T-helper 2 cell treated with Interferon-gamma antibody and Interleukin-4, amounts not matched to agents 100 ng/mL and 5 ng/mL, for 36 hours (primary cell): ENCODE data around the gene GPHB5. TPM values are rescaled to one million over a fixed set of nuclear protein-coding genes. Genes with fewer than 3 reads are reported as not detected.
"Not testable (repeated sequence)": the region's sequence is repeated elsewhere in the genome, so short reads cannot be mapped to it uniquely, and the experiment has no call there.

Source experiments
- intact Hi-C: fragments of 100-400 bp; cut with micrococcal nuclease; formaldehyde crosslinking; loops from one replicate; pipeline ENCODE4 v1.15.1; 2023
- total RNA-seq: library from RNA; stranded (reverse); gene quantifications from 2 replicates; pipeline ENCODE4 v1.2.3, GENCODE V29; 2022

GPHB5 gene
- total RNA-seq: not detected in 2 replicates

- intact Hi-C loops: no loop called here
Observed at GRCh38 chr14:63318835-63319234, at the start of gene GPHB5. TSS of gene GPHB5 (minus strand) at chr14:63318935. CDS start at chr14:63317849, 1,086 bp downstream.

GRCh38 chr14:63367742-63368364 is 49.1 kb upstream of the GPHB5 start:
- intact Hi-C loops: no loop called here

- intact Hi-C loops: no loop called here
Observed at GRCh38 chr14:63362389-63362819, 43.7 kb upstream of the GPHB5 start.

- intact Hi-C loops: no loop called here
Observed at GRCh38 chr14:63361790-63362189, 43.1 kb upstream of the GPHB5 start.

GRCh38 chr14:63357841-63358240 is 39.1 kb upstream of the GPHB5 start:
- intact Hi-C loops: no loop called here

GRCh38 chr14:63345826-63346225 is 27.1 kb upstream of the GPHB5 start:
- intact Hi-C loops: no loop called here

GRCh38 chr14:63344336-63344735 is 25.6 kb upstream of the GPHB5 start:
- intact Hi-C loops: no loop called here

- intact Hi-C loops: no loop called here
Observed at GRCh38 chr14:63343878-63344277, 25.1 kb upstream of the GPHB5 start.

GRCh38 chr14:63342371-63342770 is 23.6 kb upstream of the GPHB5 start:
- intact Hi-C loops: no loop called here

- intact Hi-C loops: no loop called here
Observed at GRCh38 chr14:63328787-63329737, 10.3 kb upstream of the GPHB5 start.

- intact Hi-C loops: no loop called here
Observed at GRCh38 chr14:63326840-63327239, 8.1 kb upstream of the GPHB5 start.

- intact Hi-C loops: no loop called here
Observed at GRCh38 chr14:63322897-63323573, 4.3 kb upstream of the GPHB5 start.

GRCh38 chr14:63322472-63322871 is 3.7 kb upstream of the GPHB5 start:
- intact Hi-C loops: no loop called here

- intact Hi-C loops: no loop called here
Observed at GRCh38 chr14:63308723-63309317, 9.9 kb downstream of the GPHB5 start.

- intact Hi-C loops: not testable (repeated sequence)
Observed at GRCh38 chr14:63304429-63304828, 14.3 kb downstream of the GPHB5 start.

GRCh38 chr14:63301891-63302534 is 16.7 kb downstream of the GPHB5 start:
- intact Hi-C loops: no loop called here

- intact Hi-C loops: no loop called here
Observed at GRCh38 chr14:63300854-63301253, 17.9 kb downstream of the GPHB5 start.

- intact Hi-C loops: no loop called here
Observed at GRCh38 chr14:63299351-63300110, 19.2 kb downstream of the GPHB5 start.

- intact Hi-C loops: no loop called here
Observed at GRCh38 chr14:63297372-63298063, 21.2 kb downstream of the GPHB5 start.
